ENCODE measurements around the gene CAV2. TPM values are rescaled to one million over a fixed set of nuclear protein-coding genes. Genes with fewer than 3 reads are reported as not detected.

CAV2 gene
- total and polyA plus RNA-seq, 2 of the 8 experiments (the other 6 are each of a cell fraction or from before 2014, with no cell fraction given), result 2.8 to 4.7 TPM

GRCh38 chr7:116463956-116464355 lies 35.6 kb upstream of the CAV2 start (continued):
- TF ChIP-seq NRF1 (IDR thresholded peaks at IDR 0.05; ENCODE audit: low read depth, low read length), result no peak
- TF ChIP-seq KDM1A (IDR thresholded peaks at IDR 0.05; ENCODE audit: borderline replicate concordance, low read length), result no peak
- TF ChIP-seq SP2 (IDR thresholded peaks at IDR 0.05; ENCODE audit: low read length), result no peak
- TF ChIP-seq RFX5 (IDR thresholded peaks at IDR 0.05; ENCODE audit: borderline replicate concordance, low read depth, low read length), result no peak
